GM23248 (cell line): ENCODE measurements around the gene SHC1. TPM values are rescaled to one million over a fixed set of nuclear protein-coding genes. Genes with fewer than 3 reads are reported as not detected.

ENCODE experiments used
- DNase-seq: peaks from one replicate; pipeline ENCODE4 v3.0.0-alpha.2; 2015
- H2AFZ ChIP-seq: fragments of 200-600 bp; sonication (generic); 2 replicates; pipeline ENCODE4 v1.6.1; 2016; ENCODE audit warnings: antibody characterized with exemption
- H3F3A ChIP-seq: fragments of 200-600 bp; sonication (generic); 2 replicates; pipeline ENCODE4 v1.6.1; 2016; ENCODE audit warnings: mild to moderate bottlenecking, antibody characterized with exemption, mixed run types; ENCODE audit not compliant: insufficient read depth
- H3K27ac ChIP-seq: fragments of 200-600 bp; sonication (generic); 2 replicates; pipeline ENCODE4 v1.5.1; 2016; ENCODE audit warnings: mild to moderate bottlenecking
- H3K27me3 ChIP-seq: fragments of 200-600 bp; sonication (generic); replicated peaks from 2 replicates; pipeline ENCODE4 v1.6.1; 2016; ENCODE audit warnings: mild to moderate bottlenecking; ENCODE audit not compliant: insufficient read depth
- H3K36me3 ChIP-seq: fragments of 200-600 bp; sonication (generic); 2 replicates; pipeline ENCODE4 v1.6.1; 2016; ENCODE audit warnings: low read depth, mild to moderate bottlenecking
- H3K4me1 ChIP-seq: fragments of 200-600 bp; sonication (generic); 2 replicates; pipeline ENCODE4 v1.6.1; 2016; ENCODE audit warnings: mild to moderate bottlenecking; ENCODE audit not compliant: insufficient read depth
- H3K4me2 ChIP-seq: fragments of 200-600 bp; sonication (generic); one replicate; pipeline ENCODE4 v1.6.1; 2016; ENCODE audit warnings: mild to moderate bottlenecking; ENCODE audit not compliant: unreplicated experiment
- H3K4me3 ChIP-seq: fragments of 200-600 bp; sonication (generic); 2 replicates; pipeline ENCODE4 v1.5.1; 2016; ENCODE audit warnings: mild to moderate bottlenecking
- H3K79me2 ChIP-seq: fragments of 200-600 bp; sonication (generic); 2 replicates; pipeline ENCODE4 v1.6.1; 2016; ENCODE audit warnings: mild to moderate bottlenecking; ENCODE audit not compliant: insufficient read depth
- H3K9ac ChIP-seq: fragments of 200-600 bp; sonication (generic); 2 replicates; pipeline ENCODE4 v1.6.1; 2016; ENCODE audit warnings: mild to moderate bottlenecking
- H3K9me2 ChIP-seq: fragments of 200-600 bp; sonication (generic); 2 replicates; pipeline ENCODE4 v1.6.1; 2016; ENCODE audit warnings: mixed run types, mild to moderate bottlenecking, moderate library complexity; ENCODE audit not compliant: insufficient read depth
- H3K9me3 ChIP-seq: fragments of 200-600 bp; sonication (generic); one replicate; pipeline ENCODE4 v1.6.1; 2017; ENCODE audit warnings: low read depth
- H4K20me1 ChIP-seq: fragments of 200-600 bp; sonication (generic); 2 replicates; pipeline ENCODE4 v1.6.0; 2016; ENCODE audit not compliant: insufficient read depth
- EZH2 ChIP-seq: fragments of 200-600 bp; sonication (generic); IDR thresholded peaks from 2 replicates; pipeline ENCODE4 v1.6.1; 2018; ENCODE audit warnings: antibody characterized with exemption, mild to moderate bottlenecking; ENCODE audit not compliant: insufficient read depth, poor library complexity, severe bottlenecking
- EZH2phosphoT487 ChIP-seq: fragments of 200-600 bp; sonication (generic); IDR thresholded peaks from 2 replicates; pipeline ENCODE4 v1.6.1; 2018; ENCODE audit warnings: antibody characterized with exemption, moderate library complexity, mild to moderate bottlenecking, low read depth; ENCODE audit not compliant: insufficient read depth
- WGBS, 2 experiments: methylation state at CpG; one replicate each; pipeline ENCODE4 v1.1.6; 2015 to 2017; ENCODE audit warnings: low lambda C conversion rate in 2 of 2, low coverage in 1 of 2; ENCODE audit errors: missing lambda C conversion rate in 2 of 2; 5-methylcytosine and 5-hydroxymethylcytosine counted together
- in situ Hi-C: fragments of 300-500 bp; cut with MboI; formaldehyde crosslinking; loops from 2 replicates; pipeline ENCODE4 v1.15.0; 2020
- polyA plus RNA-seq: library from polyadenylated mRNA; unstranded; fragments of >200 nt; fragmentation: Nextera tagmentation; extraction: Ambion mirVana; gene quantifications from 2 replicates; pipeline ENCODE4 v1.2.1, GENCODE V29; 2016
- total RNA-seq: library from RNA; depleted of rRNA; stranded (reverse); fragments of >200 nt; shearing (Covaris generic); gene quantifications from 2 replicates; pipeline ENCODE4 v1.2.3, GENCODE V29; 2014

Gene SHC1
- total and polyA plus RNA-seq, 2 experiments from 2014 or later: 278 to 319 TPM

GRCh38 chr1:155011004-155011416 is 40.5 kb upstream of the SHC1 start:
- Histone ChIP-seq H3K4me3 (no peak overlapping the region), H3K27ac (no peak overlapping the region), H3K79me2 (peaks cover 23% of the 10 kb centered on the region), H3K4me2 (no peak overlapping the region), H3K9me3 (no peaks in the 10 kb centered on the region), H3K4me1 (peaks cover under 1% of the 10 kb centered on the region; the same call in 1 of the 2 replicates), H3K27me3 (no peaks in the 10 kb centered on the region), H2AFZ (no peak overlapping the region), H3K9ac (no peak overlapping the region), H3K9me2 (no peaks in the 10 kb centered on the region), H3F3A (no peaks in the 10 kb centered on the region), H4K20me1 (no peaks in the 10 kb centered on the region), H3K36me3 (no peaks in the 10 kb centered on the region)
- TF ChIP-seq EZH2phosphoT487 (no peak), EZH2 (no peak)
- DNase-seq: no peak
- 72 to 74% methylated on average over 5 of the region's 5 CpGs for WGBS, 2 experiments
- in situ Hi-C loops: no loop called here

- Histone ChIP-seq H3K9ac (no peak overlapping the region), H3K9me3 (no peaks in the 10 kb centered on the region), H3K4me1 (peaks cover 7% of the 10 kb centered on the region), H2AFZ (no peak overlapping the region), H3K27me3 (no peaks in the 10 kb centered on the region), H4K20me1 (no peaks in the 10 kb centered on the region), H3K4me3 (no peak overlapping the region), H3K27ac (no peak overlapping the region), H3K36me3 (no peaks in the 10 kb centered on the region), H3K79me2 (peaks cover 27% of the 10 kb centered on the region), H3K4me2 (no peak overlapping the region), H3F3A (no peaks in the 10 kb centered on the region), H3K9me2 (no peaks in the 10 kb centered on the region)
- no peak for TF ChIP-seq EZH2phosphoT487
- no peak for TF ChIP-seq EZH2
- no peak for DNase-seq
- in situ Hi-C loops: no loop called here
- 69 to 80% methylated on average over 5 to 11 of the region's 11 CpGs for WGBS, 2 experiments
These were observed 39.8 kb upstream of the SHC1 start for GRCh38 chr1:155010211-155010918.

DNA sequence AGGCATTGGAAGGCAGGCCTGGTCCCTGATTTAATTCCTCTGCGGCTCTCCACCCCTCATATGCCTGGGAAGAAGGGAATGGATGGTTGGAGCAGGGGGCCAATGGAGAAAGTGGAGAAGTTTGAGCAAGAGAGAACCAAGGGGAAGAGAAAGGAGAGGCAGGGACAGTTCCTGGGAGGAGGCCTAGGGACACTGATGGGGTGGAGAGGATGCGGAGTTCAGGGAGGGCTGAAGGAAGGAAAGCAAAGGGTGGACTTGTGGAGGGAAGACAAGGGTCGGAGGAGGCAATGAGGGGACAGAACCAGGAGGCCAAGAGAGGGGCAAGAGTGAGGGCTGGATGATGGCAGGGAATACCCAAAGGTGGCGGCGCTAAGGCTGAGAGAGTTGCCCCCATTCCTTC is 39.2 kb upstream of the SHC1 start:
- 93 to 96% methylated on average over 5 of the region's 5 CpGs for WGBS, 2 experiments
- no peak overlapping the region for H2AFZ ChIP-seq
- no peak overlapping the region for H3K4me3 ChIP-seq
- H3K36me3 ChIP-seq: no peaks in the 10 kb centered on the region
- no peaks in the 10 kb centered on the region for H4K20me1 ChIP-seq
- no peak for DNase-seq
- H3K9ac ChIP-seq: no peak overlapping the region
- TF ChIP-seq EZH2phosphoT487: no peak
- TF ChIP-seq EZH2: no peak
- no peaks in the 10 kb centered on the region for H3K27me3 ChIP-seq
- H3K4me1 ChIP-seq: peaks cover 14% of the 10 kb centered on the region
- H3K27ac ChIP-seq: no peak overlapping the region
- H3K79me2 ChIP-seq: peaks cover 33% of the 10 kb centered on the region
- no peaks in the 10 kb centered on the region for H3F3A ChIP-seq
- no peak overlapping the region for H3K4me2 ChIP-seq
- no peaks in the 10 kb centered on the region for H3K9me3 ChIP-seq
- no peaks in the 10 kb centered on the region for H3K9me2 ChIP-seq
- in situ Hi-C loops: no loop called here

- Histone ChIP-seq H3K79me2 (peaks cover 38% of the 10 kb centered on the region), H3K27ac (no peak overlapping the region), H3K9me3 (no peaks in the 10 kb centered on the region), H3K27me3 (no peaks in the 10 kb centered on the region), H3K4me3 (no peak overlapping the region), H2AFZ (no peak overlapping the region), H3K36me3 (no peaks in the 10 kb centered on the region), H3K4me1 (peaks cover 18% of the 10 kb centered on the region), H3K9ac (no peak overlapping the region), H3K9me2 (no peaks in the 10 kb centered on the region), H3K4me2 (no peak overlapping the region), H4K20me1 (no peaks in the 10 kb centered on the region), H3F3A (no peaks in the 10 kb centered on the region)
- no peak for DNase-seq
- WGBS, 2 experiments: 85 to 92% methylated on average over 3 to 11 of the region's 12 CpGs
- in situ Hi-C loops: no loop called here
- TF ChIP-seq EZH2 (no peak), EZH2phosphoT487 (no peak)
These were observed 38.7 kb upstream of the SHC1 start for GRCh38 chr1:155009221-155009711.
